T-helper 22 cell (primary cell): ENCODE measurements around the gene COX6A2.

ENCODE experiments used
- DNase-seq: peaks from one replicate; pipeline ENCODE4 v3.0.0-alpha.2; 2020; ENCODE audit warnings: low read depth

COX6A2 gene

DNA sequence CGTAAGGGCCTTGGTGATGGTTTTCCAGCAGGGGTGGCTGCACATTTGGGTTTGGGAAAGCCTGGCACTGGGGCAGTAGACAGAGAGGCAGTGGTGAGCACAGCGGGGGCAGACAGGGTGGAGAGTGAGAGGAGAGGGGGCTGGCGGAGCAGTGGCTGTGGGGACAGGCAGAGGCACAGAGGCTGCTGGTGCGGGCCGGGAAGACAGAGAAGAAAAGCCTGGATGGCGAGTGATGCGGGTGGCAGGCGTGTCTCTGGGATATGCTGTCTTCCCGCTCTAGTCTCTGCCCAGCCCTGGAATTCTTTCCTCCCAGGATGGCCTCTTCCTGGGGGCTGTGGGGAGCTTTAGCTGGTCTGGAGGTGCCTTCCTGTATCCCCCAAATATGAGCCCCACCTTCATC, 18.1 kb downstream of the COX6A2 start:
- no peak for DNase-seq

DNA sequence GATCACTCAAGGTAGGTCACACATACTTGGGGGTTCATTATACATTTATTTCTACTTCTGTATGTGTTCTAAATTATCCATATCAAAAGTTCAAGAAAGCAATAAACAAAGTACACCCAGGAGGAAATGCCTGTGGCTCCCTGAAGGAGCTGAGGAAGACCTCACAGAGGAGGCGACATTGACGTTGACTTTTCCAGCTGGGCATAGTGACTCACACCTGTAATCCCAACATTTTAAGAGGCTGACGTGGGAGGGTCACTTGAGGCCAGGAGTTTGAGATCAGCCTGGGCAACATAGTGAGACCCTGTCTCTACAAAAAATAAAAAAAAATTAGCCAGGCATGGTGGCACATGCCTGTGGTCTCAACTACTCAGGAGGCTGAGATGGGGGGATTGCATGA, 18.7 kb downstream of the COX6A2 start:
- no peak for DNase-seq

DNA sequence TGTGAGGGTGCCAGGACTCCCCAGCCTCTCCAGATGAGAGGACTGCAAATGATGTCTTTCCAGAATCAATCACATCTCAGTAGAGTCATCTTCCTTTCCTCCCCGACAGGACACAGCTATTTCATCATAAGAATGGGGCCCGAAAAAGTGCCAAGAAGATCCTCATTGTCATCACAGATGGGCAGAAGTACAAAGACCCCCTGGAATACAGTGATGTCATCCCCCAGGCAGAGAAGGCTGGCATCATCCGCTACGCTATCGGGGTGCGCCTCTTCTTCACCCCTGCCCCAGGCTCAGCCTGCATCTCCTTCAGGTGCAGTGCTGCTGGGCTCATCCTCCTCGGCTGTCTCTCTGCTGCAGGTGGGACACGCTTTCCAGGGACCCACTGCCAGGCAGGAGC, 20.8 kb downstream of the COX6A2 start:
- DNase-seq: no peak

DNA sequence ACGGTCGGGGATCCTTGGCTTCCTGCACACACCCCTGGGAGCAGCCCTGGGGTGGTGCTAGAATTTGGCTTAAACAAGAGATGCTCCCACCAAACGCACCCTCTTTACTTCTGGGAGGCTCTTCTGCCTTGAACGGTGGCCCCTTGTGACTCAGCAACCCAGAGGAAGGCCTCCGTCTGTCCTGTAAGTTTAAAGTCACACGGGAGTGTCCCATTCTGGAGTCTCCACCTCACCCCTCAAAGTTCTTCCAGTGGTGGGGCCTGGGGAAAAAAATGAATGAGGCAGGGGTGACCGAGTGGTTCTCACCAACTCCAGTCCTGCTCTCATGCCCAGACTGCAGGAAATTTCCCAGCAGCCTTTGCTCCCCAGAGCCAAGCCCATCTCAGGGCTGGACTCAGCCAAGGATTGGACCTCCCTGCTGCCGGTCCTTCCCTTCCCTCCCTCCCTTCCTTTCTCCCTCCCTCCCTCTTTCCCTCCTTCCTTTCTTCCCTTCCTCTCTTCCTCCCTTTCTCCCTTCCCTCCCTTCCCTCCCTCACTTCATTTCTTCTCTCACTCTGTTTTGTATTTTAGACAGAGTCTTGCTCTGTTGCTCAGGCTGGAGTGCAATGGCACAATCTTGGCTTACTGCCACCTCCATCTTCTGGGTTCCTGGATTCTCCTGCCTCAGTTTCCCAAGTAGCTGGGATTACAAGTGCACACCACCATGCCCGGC, 23.7 kb downstream of the COX6A2 start:
- no peak for DNase-seq

DNA sequence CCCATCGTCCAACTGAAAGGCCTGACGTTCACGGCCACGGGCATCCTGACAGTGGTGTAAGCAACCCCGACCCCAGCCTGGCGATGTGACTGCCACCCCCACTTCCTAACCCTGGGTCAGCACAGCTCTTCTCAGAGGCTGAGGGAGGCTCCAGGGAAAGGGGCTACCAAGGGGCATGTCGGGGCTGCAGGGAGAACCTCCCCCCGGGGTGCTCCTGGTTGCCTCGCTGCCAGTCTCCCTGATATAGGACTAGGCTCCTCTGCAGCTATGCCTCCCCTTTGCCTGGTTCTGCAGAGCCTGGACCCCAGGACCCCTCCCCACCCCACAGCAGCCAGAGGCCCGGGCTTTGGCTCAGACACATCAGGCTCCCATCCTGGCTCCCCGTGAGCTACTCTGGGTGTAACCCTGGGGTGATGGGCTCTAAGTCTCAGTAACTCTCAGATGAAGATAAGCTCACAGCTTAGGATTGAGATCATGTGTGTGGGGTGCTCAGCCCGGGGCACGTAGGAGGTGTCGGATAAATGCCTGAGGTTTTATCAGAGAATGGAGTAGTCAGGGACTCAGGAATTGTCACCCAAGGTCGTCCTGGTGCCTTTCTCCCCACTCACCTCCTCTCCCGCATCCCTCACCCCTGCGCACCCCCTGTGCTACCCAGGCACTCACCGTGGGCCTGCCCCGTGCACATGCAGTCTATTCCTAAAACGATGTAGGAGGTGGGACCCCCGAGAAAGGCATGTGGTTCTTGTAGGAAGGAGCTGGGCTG, 24.4 kb downstream of the COX6A2 start:
- DNase-seq: no peak

DNA sequence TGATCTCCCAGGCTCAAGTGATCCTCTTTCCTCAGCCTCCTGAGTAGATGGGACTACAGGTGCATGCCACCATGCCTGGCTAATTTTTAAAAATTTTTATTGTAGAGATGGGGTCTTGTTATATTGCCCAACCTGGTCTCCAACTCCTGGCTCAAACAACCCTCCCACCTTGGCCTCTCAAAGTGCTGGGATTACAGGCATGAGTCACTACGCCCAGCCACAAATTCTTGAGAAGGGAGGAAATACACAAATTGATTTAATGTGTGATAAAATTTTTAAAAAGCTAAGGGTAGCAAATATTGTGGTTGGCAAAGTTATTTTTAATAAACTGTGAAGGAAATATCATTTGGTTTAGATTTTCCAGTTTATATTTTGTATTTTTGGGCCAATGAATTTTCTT, 25.5 kb downstream of the COX6A2 start:
- no peak for DNase-seq

DNA sequence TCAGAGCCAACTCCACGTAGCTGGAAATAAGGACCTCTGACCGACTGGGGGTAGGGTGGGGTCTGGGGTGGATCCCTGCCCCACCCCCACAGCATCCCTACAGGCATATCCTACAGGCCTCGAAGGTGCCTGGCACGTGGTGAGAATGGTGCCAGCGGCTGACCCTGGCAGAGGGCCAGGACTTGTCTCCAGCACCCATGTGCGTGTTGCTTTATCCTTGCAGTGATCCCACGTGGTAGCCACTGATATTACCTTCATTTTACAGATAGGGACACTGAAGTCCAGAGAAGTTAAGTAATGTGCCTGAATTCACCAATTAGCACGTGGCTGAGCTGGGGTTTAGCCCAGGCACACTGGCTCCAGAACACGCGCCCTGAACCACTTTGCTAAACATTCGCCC, 26.7 kb downstream of the COX6A2 start:
- DNase-seq: no peak

DNA sequence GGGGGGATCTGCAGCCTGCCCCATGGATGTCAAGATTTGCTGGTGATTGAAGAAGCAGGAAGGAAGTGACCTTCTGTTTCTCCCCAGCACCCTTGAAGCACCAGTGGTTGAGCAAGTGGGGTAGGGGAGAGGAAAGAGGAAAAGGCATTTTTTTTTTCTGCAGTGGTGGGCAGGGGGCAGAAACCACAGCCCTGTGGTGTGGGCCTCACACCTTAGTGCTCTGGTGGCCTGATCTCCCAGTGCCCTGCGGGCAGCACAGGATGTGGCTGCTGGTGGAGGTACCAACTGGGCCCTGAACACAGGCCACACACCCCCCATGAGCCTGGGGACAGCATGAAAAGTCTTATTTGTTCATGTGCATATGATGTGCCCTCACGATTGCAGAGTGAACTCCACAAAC, 28.0 kb downstream of the COX6A2 start:
- DNase-seq: no peak

DNA sequence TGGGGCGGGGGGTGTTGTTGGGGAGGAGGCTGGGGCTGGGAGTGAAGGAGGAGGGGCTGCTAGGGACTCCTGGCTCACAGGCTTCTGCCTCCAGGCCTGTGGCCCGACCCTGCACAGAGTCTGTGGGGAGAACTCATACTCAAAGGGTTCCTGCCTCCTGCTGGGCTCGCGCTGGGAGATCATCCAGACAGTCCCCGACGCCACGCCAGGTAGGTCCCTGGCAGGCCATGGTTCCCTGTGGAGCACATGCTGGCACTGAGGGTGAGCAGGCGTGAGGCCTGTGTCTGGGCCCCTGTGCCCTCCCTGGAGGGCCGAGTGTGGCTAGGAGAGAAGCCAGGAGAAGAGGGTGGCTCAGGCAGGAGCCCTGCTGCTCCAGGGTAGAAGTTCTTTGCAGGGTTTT, 30.5 kb downstream of the COX6A2 start:
- no peak for DNase-seq

DNA sequence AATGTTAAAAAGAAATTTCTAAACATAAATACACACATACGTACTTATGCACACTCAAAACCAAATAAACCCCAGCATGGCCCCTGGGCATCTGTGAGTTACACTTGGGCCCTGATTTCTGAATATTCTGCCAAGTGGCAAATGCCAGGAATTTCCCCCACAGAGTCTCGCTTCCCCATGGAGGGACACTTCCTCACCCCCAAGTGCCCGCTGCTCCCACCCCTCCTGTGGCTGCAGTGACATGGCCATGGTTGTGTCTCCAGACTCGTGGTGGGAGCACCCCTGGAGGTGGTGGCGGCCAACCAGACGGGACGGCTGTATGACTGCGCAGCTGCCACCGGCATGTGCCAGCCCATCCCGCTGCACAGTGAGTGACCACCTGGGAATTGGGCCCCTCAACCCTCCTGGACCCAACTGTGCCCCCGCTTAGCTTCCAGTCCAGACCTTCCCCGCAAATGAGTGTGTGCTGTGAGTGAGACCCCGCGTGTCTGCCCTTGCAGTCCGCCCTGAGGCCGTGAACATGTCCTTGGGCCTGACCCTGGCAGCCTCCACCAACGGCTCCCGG, 31.0 kb downstream of the COX6A2 start:
- DNase-seq: no peak

DNA sequence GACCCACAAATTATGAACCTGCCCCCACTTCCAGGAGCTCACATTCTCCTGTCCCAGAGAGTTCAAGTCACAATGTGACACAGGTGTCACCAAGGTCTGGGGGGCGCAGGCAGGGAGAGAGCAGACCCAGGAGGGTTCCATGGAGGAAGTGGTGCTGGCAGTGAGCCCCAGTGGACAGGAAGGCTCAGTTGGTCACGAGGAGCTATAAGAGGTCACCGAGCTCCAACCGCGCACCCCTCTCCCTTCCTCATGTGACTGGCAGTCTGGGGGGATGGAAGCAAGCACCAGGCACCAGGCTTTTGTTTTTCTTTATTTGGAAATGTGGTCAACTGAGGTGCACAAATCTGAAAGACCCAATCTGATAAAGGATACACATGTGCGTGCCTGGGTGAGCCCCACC, 32.5 kb downstream of the COX6A2 start:
- DNase-seq: no peak

DNA sequence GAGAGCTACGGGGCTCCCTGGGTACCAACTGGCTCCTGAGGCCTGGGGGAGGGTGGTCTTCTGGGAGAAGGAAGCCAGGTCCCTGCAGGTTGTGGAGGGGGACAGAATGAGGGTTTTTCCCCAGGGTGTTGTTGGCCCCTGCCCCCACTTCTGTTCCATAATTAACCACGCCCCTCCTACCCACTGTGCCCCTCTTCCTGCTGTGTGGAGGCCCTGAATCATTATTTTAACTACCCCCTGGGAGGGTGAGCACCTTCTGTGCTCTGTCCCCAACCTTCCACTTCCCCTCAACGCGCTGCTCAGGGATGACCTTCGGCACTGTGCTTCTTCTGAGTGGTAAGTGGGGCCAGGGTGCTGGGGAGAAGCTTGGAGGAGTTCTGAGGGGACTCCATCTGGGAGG, 35.1 kb downstream of the COX6A2 start, which contains the start of gene ITGAD:
TSS of gene ITGAD (plus strand) at position 280 of the 400 bp plus-strand sequence. CDS start at position 306, 26 bp downstream.
- DNase-seq: no peak

DNA sequence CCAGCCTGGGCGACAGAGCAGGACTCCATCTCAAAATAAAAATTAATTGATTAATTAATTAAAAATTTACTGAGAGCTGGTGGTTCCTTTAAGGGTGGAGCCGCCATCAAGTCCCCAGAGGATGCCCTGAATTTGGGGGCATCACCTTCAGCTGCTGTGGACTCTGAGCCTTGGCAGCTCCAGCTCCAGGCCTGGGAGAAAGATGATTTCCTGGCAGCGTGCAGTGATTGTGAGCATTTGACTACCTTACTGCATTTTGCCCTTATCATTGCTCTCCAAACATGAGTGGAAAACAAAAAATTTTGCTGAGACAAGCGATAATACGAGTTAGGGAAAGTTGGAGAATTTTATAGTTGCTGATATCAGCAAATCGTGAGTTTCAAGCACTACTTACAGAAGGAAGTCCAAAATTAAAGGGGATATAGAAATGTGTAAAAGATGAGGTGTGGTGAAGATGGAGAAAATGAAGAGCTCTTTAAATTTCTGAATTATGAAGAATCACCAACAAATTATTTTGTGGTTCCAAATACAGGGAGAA, 37.6 kb downstream of the COX6A2 start:
- no peak for DNase-seq

DNA sequence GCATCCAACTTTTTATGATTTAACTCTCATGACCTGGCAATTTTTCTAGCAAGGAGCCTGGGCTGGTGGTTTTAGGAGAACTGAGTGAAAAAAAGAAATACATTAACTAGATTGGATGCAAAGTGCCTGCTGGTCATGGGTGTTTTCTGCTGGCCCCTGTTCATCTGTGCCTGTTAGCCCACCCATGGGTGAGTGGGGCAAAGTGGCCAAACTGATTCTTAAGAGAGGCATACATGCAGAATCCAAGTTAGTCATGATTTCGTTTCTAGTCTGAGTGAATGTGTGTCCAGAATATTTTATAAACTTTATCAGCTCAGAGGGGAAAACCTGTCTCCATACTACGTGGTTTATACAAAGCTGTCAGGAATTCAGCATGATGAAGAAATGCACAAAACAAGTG, 39.6 kb downstream of the COX6A2 start:
- DNase-seq: no peak

DNA sequence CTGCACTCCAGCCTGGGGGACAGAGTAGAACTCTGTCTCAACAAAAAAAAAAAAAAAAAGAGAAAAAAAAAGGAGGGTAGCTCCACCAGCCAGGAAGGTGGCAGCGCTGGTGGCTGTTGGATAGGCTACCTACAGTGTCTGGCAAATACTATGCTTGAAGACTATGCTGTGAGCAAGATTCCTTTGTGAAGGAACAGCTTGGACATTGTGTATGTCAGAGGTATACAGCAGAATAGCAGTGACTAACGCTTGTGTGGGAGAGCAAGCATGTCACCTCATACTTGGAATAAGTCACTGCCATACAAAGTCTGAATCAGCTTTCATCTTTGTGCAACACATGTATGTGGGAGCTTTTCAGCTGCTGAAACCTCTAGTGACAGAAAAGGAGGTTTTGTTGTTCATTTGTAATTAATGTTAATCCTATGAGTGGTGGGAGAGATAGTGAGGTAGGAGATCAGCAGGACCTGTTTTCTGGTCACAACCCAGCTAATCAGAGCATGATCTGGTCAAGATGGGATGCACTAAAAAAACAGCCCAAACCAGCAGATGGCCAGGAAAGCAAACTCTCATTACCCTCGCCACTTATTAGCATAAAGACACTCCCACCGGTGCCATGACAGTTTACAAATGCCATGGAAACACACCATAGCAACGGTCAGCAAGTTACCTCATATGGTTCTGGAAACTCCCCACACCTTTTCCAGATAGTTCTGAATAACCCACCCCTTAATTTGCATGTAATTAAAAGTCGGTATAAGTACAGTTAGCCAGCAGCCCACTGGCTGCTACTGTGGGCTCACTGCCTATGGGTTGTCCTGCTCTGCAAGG, 41.8 kb downstream of the COX6A2 start:
- no peak for DNase-seq

DNA sequence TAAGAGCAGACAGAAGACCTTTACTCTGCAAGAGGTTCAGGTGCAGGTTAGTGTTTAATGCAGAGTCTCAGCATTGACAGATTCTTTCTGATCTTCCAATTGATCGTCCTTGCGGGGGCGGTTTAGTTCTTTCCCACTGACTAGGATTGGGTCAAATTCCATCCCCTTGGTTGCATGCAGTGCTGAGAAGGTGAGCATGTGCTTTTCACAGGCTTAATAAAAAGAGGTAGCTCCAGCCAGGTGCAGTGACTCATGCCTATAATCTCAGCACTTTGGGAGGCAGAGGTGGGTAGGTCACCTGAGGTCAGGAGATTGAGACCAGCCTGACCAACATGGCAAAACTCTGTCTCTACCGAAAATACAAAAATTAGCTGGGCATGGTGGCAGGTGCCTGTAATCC, 42.5 kb downstream of the COX6A2 start:
- no peak for DNase-seq

DNA sequence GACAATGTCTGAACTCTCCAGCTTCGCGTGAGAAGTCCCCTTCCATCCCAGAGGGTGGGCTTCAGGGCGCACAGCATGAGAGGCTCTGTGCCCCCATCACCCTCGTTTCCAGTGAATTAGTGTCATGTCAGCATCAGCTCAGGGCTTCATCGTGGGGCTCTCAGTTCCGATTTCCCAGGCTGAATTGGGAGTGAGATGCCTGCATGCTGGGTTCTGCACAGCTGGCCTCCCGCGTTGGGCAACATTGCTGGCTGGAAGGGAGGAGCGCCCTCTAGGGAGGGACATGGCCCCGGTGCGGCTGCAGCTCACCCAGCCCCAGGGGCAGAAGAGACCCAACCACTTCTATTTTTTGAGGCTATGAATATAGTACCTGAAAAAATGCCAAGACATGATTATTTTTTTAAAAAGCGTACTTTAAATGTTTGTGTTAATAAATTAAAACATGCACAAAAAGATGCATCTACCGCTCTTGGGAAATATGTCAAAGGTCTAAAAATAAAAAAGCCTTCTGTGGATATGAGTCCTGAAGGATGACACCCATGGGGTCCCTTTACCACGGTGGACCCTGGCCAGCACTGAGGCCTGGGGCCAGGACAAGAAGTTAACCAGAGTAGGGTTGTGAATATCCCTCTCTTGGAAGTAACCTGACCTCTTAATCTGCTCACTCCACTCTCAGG, 45.5 kb downstream of the COX6A2 start:
- DNase-seq: no peak

DNA sequence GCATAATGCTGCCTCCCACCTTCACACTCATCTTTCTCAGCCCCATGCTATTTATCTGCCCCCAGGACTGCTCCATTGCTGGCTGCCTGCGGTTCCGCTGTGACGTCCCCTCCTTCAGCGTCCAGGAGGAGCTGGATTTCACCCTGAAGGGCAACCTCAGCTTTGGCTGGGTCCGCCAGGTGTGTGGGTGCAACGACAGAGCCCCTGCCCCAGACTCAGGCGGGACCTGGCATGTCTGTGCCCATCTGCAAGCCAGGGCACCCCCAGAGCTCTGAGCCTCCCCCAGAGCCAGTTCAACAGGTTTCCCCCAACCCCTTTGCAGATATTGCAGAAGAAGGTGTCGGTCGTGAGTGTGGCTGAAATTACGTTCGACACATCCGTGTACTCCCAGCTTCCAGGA, 48.0 kb downstream of the COX6A2 start:
- DNase-seq: no peak
